ENCODE measurements around the gene RBM39. TPM values are rescaled to one million over a fixed set of nuclear protein-coding genes. Genes with fewer than 3 reads are reported as not detected.

RBM39 gene
- total and polyA plus RNA-seq, 8 donors = 98.7 to 426 (median 134) TPM

GRCh38 chr20:35680452-35681183 is 61.4 kb downstream of the RBM39 start:
- no peak overlapping the region for H3K27ac ChIP-seq
- no peak for FAIRE-seq
- TF ChIP-seq CTCF (IDR thresholded peaks at IDR 0.05) = no peak
- DNase-seq = no peak
- no peak for ATAC-seq
- 87 to 90% methylated on average over 4 of the region's 4 CpGs for WGBS, 2 donors
- H3K4me3 ChIP-seq = no peak overlapping the region
- no peaks in the 10 kb centered on the region for H3K9me3 ChIP-seq
- H3K36me3 ChIP-seq = no peaks in the 10 kb centered on the region
- H3K4me1 ChIP-seq = no peaks in the 10 kb centered on the region
- intact Hi-C loops (cut with DNase I) = no loop called here
- H3K27me3 ChIP-seq = no peaks in the 10 kb centered on the region

GRCh38 chr20:35674921-35675320 is 67.1 kb downstream of the RBM39 start:
- Histone ChIP-seq H3K9me3 (no peaks in the 10 kb centered on the region), H3K27ac (no peak overlapping the region), H3K36me3 (peaks cover 3 to 29% (median 12%) of the 10 kb centered on the region in 3 donors), H3K27me3 (no peaks in the 10 kb centered on the region), H3K4me3 (no peak overlapping the region), H3K4me1 (no peaks in the 10 kb centered on the region)
- WGBS, 2 donors = 92 to 94% methylated on average over 8 of the region's 8 CpGs
- DNase-seq (no peak), FAIRE-seq (no peak), ATAC-seq (no peak)
- intact Hi-C loops (cut with DNase I) = no loop called here
- TF ChIP-seq CTCF (IDR thresholded peaks at IDR 0.05) = no peak

- intact Hi-C loops (cut with DNase I) = no loop called here
- H3K4me3 ChIP-seq = no peak overlapping the region
- no peak for ATAC-seq
- TF ChIP-seq CTCF (IDR thresholded peaks at IDR 0.05) = no peak
- FAIRE-seq = no peak
- peaks cover 3 to 35% (median 12%) of the 10 kb centered on the region in 3 donors for H3K36me3 ChIP-seq
- 91 to 97% methylated on average over 4 of the region's 4 CpGs for WGBS, 2 donors
- no peaks in the 10 kb centered on the region for H3K9me3 ChIP-seq
- H3K4me1 ChIP-seq = no peaks in the 10 kb centered on the region
- H3K27ac ChIP-seq = no peak overlapping the region
- H3K27me3 ChIP-seq = no peaks in the 10 kb centered on the region
- DNase-seq = no peak
Observed at GRCh38 chr20:35673884-35674283, 68.2 kb downstream of the RBM39 start.

- no peak overlapping the region for H3K27ac ChIP-seq
- FAIRE-seq (no peak), DNase-seq (no peak), ATAC-seq (no peak)
- intact Hi-C loops (cut with DNase I) = no loop called here
- no peaks in the 10 kb centered on the region for H3K9me3 ChIP-seq
- 79 to 86% methylated on average over 1 of the region's 1 CpG for WGBS, 2 donors
- TF ChIP-seq CTCF (IDR thresholded peaks at IDR 0.05) = no peak
- no peaks in the 10 kb centered on the region for H3K4me1 ChIP-seq
- peaks cover 3 to 37% (median 12%) of the 10 kb centered on the region in 3 donors for H3K36me3 ChIP-seq
- no peaks in the 10 kb centered on the region for H3K27me3 ChIP-seq
- no peak overlapping the region for H3K4me3 ChIP-seq
Observed at GRCh38 chr20:35669681-35670080, 72.4 kb downstream of the RBM39 start.

- intact Hi-C loops (cut with DNase I) = no loop called here
- no peak for DNase-seq
- Histone ChIP-seq H3K4me1 (no peaks in the 10 kb centered on the region), H3K9me3 (no peaks in the 10 kb centered on the region), H3K4me3 (no peak overlapping the region), H3K36me3 (peaks cover 3 to 37% (median 10%) of the 10 kb centered on the region in 3 donors), H3K27ac (no peak overlapping the region), H3K27me3 (no peaks in the 10 kb centered on the region)
- FAIRE-seq = no peak
- TF ChIP-seq CTCF (IDR thresholded peaks at IDR 0.05) = no peak
- WGBS, 2 donors = 89 to 92% methylated on average over 5 of the region's 5 CpGs
- no peak for ATAC-seq
Observed at GRCh38 chr20:35669221-35669620, 72.8 kb downstream of the RBM39 start.
